ENCODE data around the gene AMMECR1. TPM values are rescaled to one million over a fixed set of nuclear protein-coding genes. Genes with fewer than 3 reads are reported as not detected.
A peak's percentile ranks its signal among the peaks of the same experiment; 100 is the strongest.

The AMMECR1 gene
- total RNA-seq, 1 donor from 2014 or later, result 19.3 TPM

DNA sequence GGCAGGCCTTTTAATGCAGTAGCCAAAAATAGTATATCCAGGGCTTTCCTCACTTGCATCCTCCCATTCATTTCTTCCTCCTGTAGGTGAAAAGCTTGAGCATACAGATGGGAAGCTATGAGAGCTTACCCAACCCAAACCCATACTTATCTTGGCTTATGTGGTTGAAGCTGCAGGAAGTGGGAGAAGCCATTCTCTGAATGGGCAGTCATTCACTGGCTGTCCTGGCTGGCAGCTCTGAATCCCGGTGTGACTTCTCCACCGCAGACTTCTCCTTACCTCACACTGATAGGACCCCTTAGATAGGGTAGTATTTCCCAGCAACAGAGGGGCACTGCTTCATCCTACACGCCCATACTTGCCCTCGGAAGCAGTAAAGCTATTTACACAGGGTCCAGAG is 125.4 kb downstream of the AMMECR1 start:
- Mint-ChIP-seq H3K9me3 (peaks cover 8% of the 10 kb centered on the region), H3K27ac (no peak overlapping the region), H3K4me3 (no peak overlapping the region), H3K36me3 (peaks cover 9% of the 10 kb centered on the region), H3K27me3 (no peaks in the 10 kb centered on the region), H3K4me1 (ENCODE audit: unreplicated experiment) (no peaks in the 10 kb centered on the region)
- DNase-seq (ENCODE audit: extremely low spot score, unreplicated experiment), result no peak
- TF ChIP-seq, protein P1, sequence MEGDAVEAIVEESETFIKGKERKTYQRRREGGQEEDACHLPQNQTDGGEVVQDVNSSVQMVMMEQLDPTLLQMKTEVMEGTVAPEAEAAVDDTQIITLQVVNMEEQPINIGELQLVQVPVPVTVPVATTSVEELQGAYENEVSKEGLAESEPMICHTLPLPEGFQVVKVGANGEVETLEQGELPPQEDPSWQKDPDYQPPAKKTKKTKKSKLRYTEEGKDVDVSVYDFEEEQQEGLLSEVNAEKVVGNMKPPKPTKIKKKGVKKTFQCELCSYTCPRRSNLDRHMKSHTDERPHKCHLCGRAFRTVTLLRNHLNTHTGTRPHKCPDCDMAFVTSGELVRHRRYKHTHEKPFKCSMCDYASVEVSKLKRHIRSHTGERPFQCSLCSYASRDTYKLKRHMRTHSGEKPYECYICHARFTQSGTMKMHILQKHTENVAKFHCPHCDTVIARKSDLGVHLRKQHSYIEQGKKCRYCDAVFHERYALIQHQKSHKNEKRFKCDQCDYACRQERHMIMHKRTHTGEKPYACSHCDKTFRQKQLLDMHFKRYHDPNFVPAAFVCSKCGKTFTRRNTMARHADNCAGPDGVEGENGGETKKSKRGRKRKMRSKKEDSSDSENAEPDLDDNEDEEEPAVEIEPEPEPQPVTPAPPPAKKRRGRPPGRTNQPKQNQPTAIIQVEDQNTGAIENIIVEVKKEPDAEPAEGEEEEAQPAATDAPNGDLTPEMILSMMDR (conservative IDR thresholded peaks at IDR 0.05), result no peak

GRCh38 chrX:110188701-110189558 is 129.0 kb downstream of the AMMECR1 start:
- Mint-ChIP-seq H3K9me3 (peaks cover 19% of the 10 kb centered on the region), H3K36me3 (peaks cover 27% of the 10 kb centered on the region), H3K4me1 (ENCODE audit: unreplicated experiment) (no peaks in the 10 kb centered on the region), H3K27me3 (no peaks in the 10 kb centered on the region), H3K27ac (no peak overlapping the region), H3K4me3 (no peak overlapping the region)
- no peak for DNase-seq (ENCODE audit: extremely low spot score, unreplicated experiment)
- TF ChIP-seq, protein P1 (conservative IDR thresholded peaks at IDR 0.05), result no peak

- Mint-ChIP-seq H3K9me3 (peaks cover 16% of the 10 kb centered on the region), H3K36me3 (peaks cover 36% of the 10 kb centered on the region), H3K27me3 (no peaks in the 10 kb centered on the region), H3K27ac (no peak overlapping the region), H3K4me1 (ENCODE audit: unreplicated experiment) (peaks cover 19% of the 10 kb centered on the region), H3K4me3 (no peak overlapping the region)
- TF ChIP-seq, protein P1 (conservative IDR thresholded peaks at IDR 0.05), result no peak
- no peak for DNase-seq (ENCODE audit: extremely low spot score, unreplicated experiment)
Observed at GRCh38 chrX:110183314-110183713, 134.6 kb downstream of the AMMECR1 start.

- Mint-ChIP-seq H3K9me3 (peaks cover 11% of the 10 kb centered on the region), H3K27me3 (no peaks in the 10 kb centered on the region), H3K4me3 (no peak overlapping the region), H3K4me1 (ENCODE audit: unreplicated experiment) (peaks cover 19% of the 10 kb centered on the region), H3K27ac (no peak overlapping the region), H3K36me3 (peaks cover 31% of the 10 kb centered on the region)
- TF ChIP-seq, protein P1 (conservative IDR thresholded peaks at IDR 0.05), result no peak
- DNase-seq (ENCODE audit: extremely low spot score, unreplicated experiment), result no peak
Observed at GRCh38 chrX:110182865-110183264, 135.0 kb downstream of the AMMECR1 start.

- H3K9me3 Mint-ChIP-seq, result peaks cover 11% of the 10 kb centered on the region
- no peaks in the 10 kb centered on the region for H3K27me3 Mint-ChIP-seq
- peaks cover 33% of the 10 kb centered on the region for H3K36me3 Mint-ChIP-seq
- TF ChIP-seq, protein P1 (conservative IDR thresholded peaks at IDR 0.05), result no peak
- peaks cover 21% of the 10 kb centered on the region for H3K4me1 Mint-ChIP-seq (ENCODE audit: unreplicated experiment)
- DNase-seq (ENCODE audit: extremely low spot score, unreplicated experiment), result no peak
- H3K27ac Mint-ChIP-seq, result peak overlapping the region; percentile 91
- peak overlapping the region; percentile 0 for H3K4me3 Mint-ChIP-seq
Observed at GRCh38 chrX:110182362-110182761, 135.5 kb downstream of the AMMECR1 start.
